Keratinocyte (primary cell): ENCODE data around the gene VAMP2.

ENCODE experiments used
- EZH2 ChIP-seq: IDR thresholded peaks from one replicate; pipeline ENCODE4 v1.6.1; 2012; ENCODE audit warnings: inconsistent platforms, mild to moderate bottlenecking, low read length, moderate library complexity
- TF ChIP-seq, protein P1 (sequence below), 3 experiments: IDR thresholded peaks in 1 of 3; conservative IDR thresholded peaks in 1 of 3; optimal IDR thresholded peaks in 1 of 3; 2 replicates in 2 of 3; 3 replicates in 1 of 3; pipeline versions ENCODE3 to v1.5.1; 2011; ENCODE audit warnings: low read length in 3 of 3, mild to moderate bottlenecking in 3 of 3, moderate library complexity in 2 of 3, control low read depth in 1 of 3, inconsistent platforms in 1 of 3; ENCODE audit not compliant: insufficient read depth in 2 of 3; ENCODE audit errors: extremely low read depth in 1 of 3

DNA sequence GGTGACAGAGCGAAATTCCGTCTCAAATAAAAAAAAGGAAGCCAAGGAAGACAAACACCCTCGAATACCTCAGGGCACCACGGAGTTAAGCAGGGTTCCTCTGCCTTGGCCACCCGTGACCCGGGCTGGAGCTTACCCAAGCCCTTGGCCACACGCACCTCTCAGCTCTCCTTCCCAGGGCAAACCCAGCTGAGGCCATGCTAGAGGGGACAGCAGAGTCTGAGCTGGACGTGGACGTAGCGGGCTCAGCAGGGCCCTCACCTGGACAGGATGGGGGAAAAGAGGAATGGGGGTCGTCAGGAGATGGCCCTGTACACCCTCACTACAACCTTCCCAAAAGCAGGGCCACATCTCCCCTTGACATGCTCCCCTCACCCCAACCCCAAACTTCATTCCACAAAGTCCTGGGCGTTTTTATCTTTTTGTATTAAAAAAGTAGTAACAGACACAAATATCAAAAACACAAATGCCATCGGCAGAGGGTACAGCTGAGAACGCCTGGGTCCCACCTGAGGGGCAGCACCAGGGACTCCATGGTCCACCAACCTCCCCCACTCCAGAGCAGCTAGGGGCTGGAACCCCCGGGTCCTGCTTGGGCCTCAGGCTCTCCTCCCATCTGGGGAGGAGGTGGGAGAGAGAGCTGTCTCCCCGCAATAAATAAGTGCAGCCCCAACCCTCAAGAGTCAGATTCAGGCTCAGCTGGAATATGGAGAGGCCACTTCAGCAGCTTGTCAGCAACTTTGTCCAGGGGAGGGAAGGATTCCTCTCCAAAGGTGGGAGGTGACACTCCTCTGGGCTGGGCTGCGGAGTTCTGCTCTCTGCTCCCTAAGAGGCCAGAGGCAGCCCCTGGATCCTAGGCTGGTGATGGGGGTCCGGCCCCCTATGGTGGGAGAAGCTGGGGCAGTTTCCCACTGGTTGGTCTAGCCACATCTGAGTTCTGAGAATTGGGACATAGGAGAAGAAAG lies 22.4 kb downstream of the VAMP2 start:
- TF ChIP-seq, protein P1, sequence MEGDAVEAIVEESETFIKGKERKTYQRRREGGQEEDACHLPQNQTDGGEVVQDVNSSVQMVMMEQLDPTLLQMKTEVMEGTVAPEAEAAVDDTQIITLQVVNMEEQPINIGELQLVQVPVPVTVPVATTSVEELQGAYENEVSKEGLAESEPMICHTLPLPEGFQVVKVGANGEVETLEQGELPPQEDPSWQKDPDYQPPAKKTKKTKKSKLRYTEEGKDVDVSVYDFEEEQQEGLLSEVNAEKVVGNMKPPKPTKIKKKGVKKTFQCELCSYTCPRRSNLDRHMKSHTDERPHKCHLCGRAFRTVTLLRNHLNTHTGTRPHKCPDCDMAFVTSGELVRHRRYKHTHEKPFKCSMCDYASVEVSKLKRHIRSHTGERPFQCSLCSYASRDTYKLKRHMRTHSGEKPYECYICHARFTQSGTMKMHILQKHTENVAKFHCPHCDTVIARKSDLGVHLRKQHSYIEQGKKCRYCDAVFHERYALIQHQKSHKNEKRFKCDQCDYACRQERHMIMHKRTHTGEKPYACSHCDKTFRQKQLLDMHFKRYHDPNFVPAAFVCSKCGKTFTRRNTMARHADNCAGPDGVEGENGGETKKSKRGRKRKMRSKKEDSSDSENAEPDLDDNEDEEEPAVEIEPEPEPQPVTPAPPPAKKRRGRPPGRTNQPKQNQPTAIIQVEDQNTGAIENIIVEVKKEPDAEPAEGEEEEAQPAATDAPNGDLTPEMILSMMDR (optimal IDR thresholded peaks at IDR 0.05 in 1 of 3, IDR thresholded peaks at IDR 0.05 in 1 of 3, conservative IDR thresholded peaks at IDR 0.05 in 1 of 3; ENCODE audit: extremely low read depth in 1 of 3, insufficient read depth in 2 of 3, low read length in 3 of 3) = no peak
- TF ChIP-seq EZH2 = no peak
